ENCODE results near the gene NPHP4.

GRCh38 chr1:5939271-5940170 lies 52.7 kb downstream of the NPHP4 start:
- no peak for TF ChIP-seq ESRRG (CRISPR knock-in tag; IDR thresholded peaks at IDR 0.05)
- TF ChIP-seq RARB (CRISPR knock-in tag; IDR thresholded peaks at IDR 0.05) = no peak
- TF ChIP-seq PATZ1 (CRISPR knock-in tag; IDR thresholded peaks at IDR 0.05; ENCODE audit: borderline replicate concordance) = no peak
- TF ChIP-seq TSHZ2 (CRISPR knock-in tag; IDR thresholded peaks at IDR 0.05) = no peak
- no peak for TF ChIP-seq ISL1 (CRISPR knock-in tag; IDR thresholded peaks at IDR 0.05)
